Stomach smooth muscle (tissue), 2 donors: Measurements from ENCODE around the gene PRAMEF14.
"Not testable (repeated sequence)": the region's sequence is repeated elsewhere in the genome, so short reads cannot be mapped to it uniquely, and the experiment has no call there.

Source experiments
- H3K27ac ChIP-seq: one replicate; pipeline ENCODE4 v1.7.0; 2013; ENCODE audit warnings: mild to moderate bottlenecking, low read length, inconsistent platforms
- H3K27me3 ChIP-seq, 2 donors: one replicate each; pipeline ENCODE4 v1.7.0; 2013; ENCODE audit warnings: low read length in 2 of 2; ENCODE audit not compliant: insufficient read depth in 2 of 2, control insufficient read depth in 1 of 2
- H3K36me3 ChIP-seq, 2 donors: one replicate each; pipeline ENCODE4 v1.7.0; 2013; ENCODE audit warnings: low read length in 2 of 2; ENCODE audit not compliant: control insufficient read depth in 2 of 2, insufficient read depth in 2 of 2
- H3K4me1 ChIP-seq: one replicate; pipeline ENCODE4 v1.7.0; 2013; ENCODE audit warnings: low read length; ENCODE audit not compliant: control insufficient read depth, insufficient read depth
- H3K4me3 ChIP-seq, 2 donors: one replicate each; pipeline ENCODE4 v1.7.0; 2013; ENCODE audit warnings: low read length in 2 of 2
- H3K9ac ChIP-seq, 2 donors: one replicate each; pipeline ENCODE4 v1.7.0; 2013; ENCODE audit warnings: low read length in 2 of 2, mild to moderate bottlenecking in 1 of 2
- H3K9me3 ChIP-seq, 2 donors: one replicate each; pipeline ENCODE4 v1.7.0; 2013; ENCODE audit warnings: low read length in 2 of 2; ENCODE audit not compliant: control insufficient read depth in 2 of 2
- donor health status: healthy.
- donor health status: Pancreatic carcinoma.

The PRAMEF14 gene

GRCh38 chr1:13356774-13357173 lies 9.8 kb upstream of the PRAMEF14 start:
- not testable (repeated sequence) for H3K9me3 ChIP-seq, H3K27me3 ChIP-seq, H3K4me3 ChIP-seq, H3K4me1 ChIP-seq, H3K9ac ChIP-seq, H3K27ac ChIP-seq, H3K36me3 ChIP-seq

DNA sequence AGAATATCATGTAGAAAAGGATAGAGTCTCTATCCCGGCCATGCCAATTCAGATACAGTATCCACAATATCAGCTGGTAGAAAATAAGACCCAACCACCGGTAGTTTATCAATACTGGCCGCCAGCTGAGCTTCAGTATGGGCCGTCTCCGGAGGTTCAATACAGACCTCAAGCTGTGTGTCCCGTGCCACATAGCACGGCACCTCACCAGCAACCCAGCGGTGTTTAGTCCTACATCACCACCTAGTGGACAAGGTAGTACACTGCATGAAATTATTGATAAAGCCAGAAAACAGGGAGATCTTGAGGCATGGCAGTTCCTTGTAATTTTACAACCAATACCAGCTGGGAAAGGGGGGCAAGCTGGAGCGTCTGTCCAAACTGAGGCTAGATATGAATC lies 7.5 kb upstream of the PRAMEF14 start:
- not testable (repeated sequence) for H3K27me3 ChIP-seq, H3K27ac ChIP-seq, H3K9ac ChIP-seq, H3K36me3 ChIP-seq, H3K4me1 ChIP-seq, H3K4me3 ChIP-seq, H3K9me3 ChIP-seq

GRCh38 chr1:13353476-13353875 lies 6.5 kb upstream of the PRAMEF14 start:
- H3K4me1 ChIP-seq, H3K27me3 ChIP-seq, H3K36me3 ChIP-seq, H3K4me3 ChIP-seq, H3K9me3 ChIP-seq, H3K9ac ChIP-seq, H3K27ac ChIP-seq: not testable (repeated sequence)

- H3K4me3 ChIP-seq, result not testable (repeated sequence)
Measured at GRCh38 chr1:13342496-13342895, 4.4 kb downstream of the PRAMEF14 start.

DNA sequence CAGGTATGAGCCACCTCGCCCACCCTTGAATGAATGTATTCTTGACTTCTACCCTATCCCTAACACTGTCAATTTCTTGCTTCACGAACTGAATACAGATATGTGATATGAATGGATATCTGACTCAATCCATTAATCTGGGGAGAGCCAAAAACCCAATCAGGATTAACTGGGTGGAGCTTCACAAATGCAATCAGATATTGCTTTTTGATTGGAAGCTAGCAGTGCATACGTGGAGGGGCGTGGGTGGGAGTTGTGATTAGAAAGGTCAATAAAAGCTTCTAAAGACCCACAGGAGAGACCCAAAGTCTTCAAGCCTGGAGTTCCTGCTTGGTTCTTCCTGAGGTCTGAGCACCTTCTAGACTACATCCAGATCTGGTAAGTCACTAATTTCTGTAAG lies 31.7 kb downstream of the PRAMEF14 start, which contains the start of gene PRAMEF15:
PRAMEF15 (plus strand) TSS at position 301 of the 400 bp plus-strand sequence. CDS start 2,827 bp downstream, outside the sequence.
- H3K9ac ChIP-seq, H3K4me3 ChIP-seq, H3K9me3 ChIP-seq, H3K36me3 ChIP-seq, H3K4me1 ChIP-seq, H3K27me3 ChIP-seq, H3K27ac ChIP-seq: not testable (repeated sequence)

More at GRCh38 chr1:13342496-13342895, 4.4 kb downstream of the PRAMEF14 start:
- not testable (repeated sequence) for H3K36me3 ChIP-seq, H3K4me1 ChIP-seq, H3K27ac ChIP-seq, H3K9ac ChIP-seq, H3K9me3 ChIP-seq, H3K27me3 ChIP-seq

- H3K27ac ChIP-seq, H3K27me3 ChIP-seq, H3K36me3 ChIP-seq: not testable (repeated sequence)
Measured at GRCh38 chr1:13303239-13303638, 43.7 kb downstream of the PRAMEF14 start, which contains the start of gene PRAMEF33. Gene PRAMEF33, plus strand, starts transcription at chr1:13303539. Its CDS starts 2,416 bp downstream, at chr1:13305955.

DNA sequence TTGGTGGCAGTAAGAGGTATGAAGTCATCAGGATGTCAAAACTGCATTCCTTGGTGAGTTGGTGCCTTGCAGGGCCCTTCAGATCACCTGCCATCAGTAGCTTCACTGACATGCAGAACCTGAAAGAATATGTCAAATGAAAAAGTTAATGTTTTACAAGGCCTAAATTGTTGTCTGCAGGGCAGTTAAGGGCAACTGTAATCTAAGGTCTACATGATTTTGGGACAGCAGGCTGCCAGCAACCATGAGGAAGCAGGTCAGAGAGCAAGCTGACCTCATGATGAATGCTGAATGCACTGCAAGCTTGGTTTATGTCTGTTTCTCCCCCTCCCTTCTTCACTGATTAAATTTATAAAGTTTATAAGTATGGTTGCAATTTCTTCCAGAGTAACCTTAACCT lies 44.7 kb downstream of the PRAMEF14 start:
- not testable (repeated sequence) for H3K4me1 ChIP-seq, H3K27ac ChIP-seq, H3K9ac ChIP-seq, H3K27me3 ChIP-seq, H3K4me3 ChIP-seq, H3K36me3 ChIP-seq, H3K9me3 ChIP-seq

More at GRCh38 chr1:13303239-13303638, 43.7 kb downstream of the PRAMEF14 start, which contains the start of gene PRAMEF33:
- not testable (repeated sequence) for H3K4me3 ChIP-seq, H3K9ac ChIP-seq, H3K9me3 ChIP-seq, H3K4me1 ChIP-seq

DNA sequence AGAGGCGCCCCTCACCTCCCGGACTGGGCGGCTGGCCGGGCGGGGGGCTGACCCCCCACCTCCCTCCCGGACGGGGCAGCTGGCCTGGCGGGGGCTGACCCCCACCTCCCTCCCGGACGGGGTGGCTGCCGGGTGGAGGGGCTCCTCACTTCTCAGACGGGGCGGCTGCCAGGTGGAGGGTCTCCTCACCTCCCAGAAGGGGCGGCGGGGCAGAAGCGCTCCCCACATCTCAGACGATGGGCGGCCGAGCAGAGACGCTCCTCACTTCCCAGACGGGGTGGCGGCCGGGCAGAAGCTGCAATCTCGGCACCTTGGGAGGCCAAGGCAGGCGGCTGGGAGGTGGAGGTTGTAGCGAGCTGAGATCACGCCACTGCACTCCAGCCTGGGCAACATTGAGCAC lies 48.2 kb downstream of the PRAMEF14 start:
- not testable (repeated sequence) for H3K9ac ChIP-seq, H3K36me3 ChIP-seq, H3K4me3 ChIP-seq, H3K27me3 ChIP-seq, H3K27ac ChIP-seq, H3K9me3 ChIP-seq, H3K4me1 ChIP-seq

DNA sequence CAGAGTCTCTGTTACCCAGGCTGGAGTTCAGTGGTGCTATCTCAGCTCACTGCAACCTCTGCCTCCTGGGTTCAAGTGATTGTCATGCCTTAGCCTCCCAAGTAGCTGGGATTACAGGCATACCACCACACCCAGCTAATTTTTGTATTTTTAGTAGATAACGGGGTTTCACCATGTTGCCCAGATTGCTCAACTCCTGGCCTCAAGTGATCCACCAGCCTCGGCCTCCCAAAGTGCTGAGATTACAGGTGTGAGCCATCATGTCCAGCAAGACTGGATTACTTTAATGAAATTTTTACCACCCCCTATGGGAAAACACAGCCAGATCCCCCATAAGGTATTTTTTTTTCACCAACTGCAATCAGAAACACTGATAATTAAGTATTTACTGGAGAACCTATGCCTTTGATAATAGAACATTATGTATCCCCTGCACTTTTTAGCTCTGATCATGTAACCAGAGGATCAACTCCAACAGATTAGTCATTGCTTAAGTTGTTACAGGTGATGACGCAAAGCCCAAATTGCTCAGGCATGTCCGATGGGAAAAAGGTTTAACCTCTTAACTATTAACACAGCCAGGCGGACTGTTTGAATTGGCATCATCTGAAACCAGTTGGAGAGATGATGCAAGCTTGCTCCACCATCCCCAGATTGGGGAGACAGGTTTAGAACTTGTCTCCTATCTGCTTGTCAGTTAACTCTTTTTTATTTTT lies 49.6 kb downstream of the PRAMEF14 start:
- H3K9me3 ChIP-seq, H3K4me3 ChIP-seq, H3K4me1 ChIP-seq, H3K9ac ChIP-seq, H3K27ac ChIP-seq, H3K27me3 ChIP-seq, H3K36me3 ChIP-seq: not testable (repeated sequence)
